Stimulated activated naive CD8-positive, alpha-beta T cell treated with anti-CD3 and anti-CD28 coated beads, Interleukin-15, Interleukin-2, amounts not matched to agents 100 U/mL and 50 U/mL, for 24 hours (primary cell): ENCODE data around the gene TMEM107.

Experiments
- ATAC-seq: fragments of 150-1000 bp; cut with Tn5 transposase; one replicate; pipeline ENCODE4 v1.10.0; 2021
- DNase-seq: peaks from one replicate; pipeline ENCODE4 v3.0.0; 2021

Gene TMEM107

DNA sequence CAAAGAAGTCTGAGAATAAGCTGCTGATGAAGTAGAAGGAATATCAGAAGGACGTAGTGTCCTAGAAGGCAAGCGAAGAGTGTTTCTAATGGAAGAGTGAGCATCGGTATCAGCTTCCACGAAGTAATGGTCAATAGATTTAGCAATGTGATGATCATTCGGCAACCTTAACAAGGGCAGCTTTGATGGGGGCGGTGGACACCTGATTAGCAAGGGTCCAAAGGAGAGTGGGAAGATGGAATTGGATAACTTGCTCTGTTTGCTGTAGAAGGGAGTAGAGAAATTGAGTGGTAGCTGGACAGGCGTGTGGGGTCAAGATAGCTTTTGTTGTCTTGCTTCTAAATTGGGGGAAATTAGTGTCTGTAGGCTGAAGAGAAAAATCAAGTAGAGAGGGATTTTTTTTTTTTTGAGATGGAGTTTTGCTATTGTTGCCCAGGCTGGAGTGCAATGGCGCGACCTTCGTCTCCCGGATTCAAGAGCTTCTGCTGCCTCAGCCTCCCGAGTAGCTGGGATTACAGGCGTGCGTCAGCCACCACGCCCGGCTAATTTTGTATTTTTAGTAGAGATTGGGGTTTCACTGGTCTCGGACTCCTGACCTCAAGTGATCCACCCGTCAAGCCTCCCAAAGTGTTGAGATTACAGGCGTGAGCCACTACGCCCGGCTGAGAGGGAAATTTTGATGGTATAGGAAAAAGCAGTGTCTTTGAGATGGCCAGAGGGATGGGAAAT lies 38.4 kb downstream of the TMEM107 start:
- DNase-seq (no peak), ATAC-seq (no peak)

DNA sequence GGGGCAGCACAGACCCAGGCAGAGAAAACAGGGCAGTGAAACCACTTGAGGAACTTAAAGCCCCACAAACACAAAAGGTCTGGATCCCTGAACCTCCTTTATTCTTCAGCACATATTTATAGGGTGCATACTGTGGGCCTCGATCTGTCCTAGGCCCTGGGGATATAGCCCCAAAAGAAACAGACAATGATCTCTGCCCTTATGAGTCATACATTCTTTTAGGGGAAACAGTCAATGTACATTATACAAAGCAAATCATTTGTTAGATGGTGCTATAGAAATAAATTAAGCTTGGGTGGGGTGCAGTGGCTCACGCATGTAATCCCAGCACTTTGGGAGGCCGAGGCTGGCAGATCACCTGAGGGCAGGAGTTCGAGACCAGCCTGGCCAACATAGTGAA lies 42.2 kb downstream of the TMEM107 start:
- ATAC-seq (no peak), DNase-seq (no peak)

DNA sequence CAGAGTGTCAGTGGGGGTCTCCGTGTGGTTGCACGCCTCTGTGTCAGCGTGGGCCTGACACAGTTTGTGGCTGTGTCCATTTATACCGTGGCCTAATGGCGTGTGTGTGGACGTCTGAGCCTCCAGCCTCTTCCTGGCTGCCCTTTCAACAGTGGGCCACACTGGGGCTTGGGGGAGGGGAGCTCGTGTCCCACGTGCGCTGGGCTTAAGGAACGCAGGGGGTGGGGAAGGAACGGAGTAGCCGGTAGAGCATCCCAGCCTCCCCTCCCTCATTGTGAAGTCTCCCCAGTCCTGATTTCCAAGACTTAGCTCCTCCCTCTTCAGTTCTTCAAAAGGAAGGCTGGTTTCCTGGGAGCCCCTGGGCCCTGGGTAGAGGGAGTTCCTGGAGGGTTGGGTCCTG lies 42.8 kb downstream of the TMEM107 start:
- ATAC-seq (no peak), DNase-seq (no peak)

DNA sequence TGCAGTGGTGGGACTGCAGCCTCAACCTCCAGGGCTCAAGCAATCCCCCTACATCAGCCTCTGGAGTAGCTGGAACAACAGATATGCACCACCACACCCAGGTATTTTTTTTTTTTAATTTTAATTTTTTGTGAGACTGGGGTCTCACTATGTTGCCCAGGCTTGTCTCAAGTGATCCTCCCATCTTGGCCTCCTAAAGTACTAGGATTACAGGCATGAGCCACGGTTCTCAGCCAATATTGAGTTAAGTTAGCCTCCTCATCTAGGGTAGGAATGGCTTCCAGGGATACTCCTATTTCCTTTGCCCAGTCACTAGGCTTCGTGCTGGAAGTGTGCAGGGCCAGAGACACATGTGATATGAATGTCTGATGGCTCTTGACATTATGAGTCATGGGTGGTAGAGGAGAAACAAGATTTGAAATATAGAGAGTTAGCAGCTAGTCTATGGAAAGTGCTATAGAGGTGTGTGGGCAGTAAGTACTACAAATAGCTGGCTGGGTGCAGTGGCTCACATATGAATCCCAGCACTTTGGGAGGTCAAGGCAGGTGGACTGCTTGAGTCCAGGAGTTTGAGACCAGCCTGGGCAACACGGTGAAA lies 44.2 kb downstream of the TMEM107 start:
- no peak for DNase-seq
- peak; percentile 76 for ATAC-seq

DNA sequence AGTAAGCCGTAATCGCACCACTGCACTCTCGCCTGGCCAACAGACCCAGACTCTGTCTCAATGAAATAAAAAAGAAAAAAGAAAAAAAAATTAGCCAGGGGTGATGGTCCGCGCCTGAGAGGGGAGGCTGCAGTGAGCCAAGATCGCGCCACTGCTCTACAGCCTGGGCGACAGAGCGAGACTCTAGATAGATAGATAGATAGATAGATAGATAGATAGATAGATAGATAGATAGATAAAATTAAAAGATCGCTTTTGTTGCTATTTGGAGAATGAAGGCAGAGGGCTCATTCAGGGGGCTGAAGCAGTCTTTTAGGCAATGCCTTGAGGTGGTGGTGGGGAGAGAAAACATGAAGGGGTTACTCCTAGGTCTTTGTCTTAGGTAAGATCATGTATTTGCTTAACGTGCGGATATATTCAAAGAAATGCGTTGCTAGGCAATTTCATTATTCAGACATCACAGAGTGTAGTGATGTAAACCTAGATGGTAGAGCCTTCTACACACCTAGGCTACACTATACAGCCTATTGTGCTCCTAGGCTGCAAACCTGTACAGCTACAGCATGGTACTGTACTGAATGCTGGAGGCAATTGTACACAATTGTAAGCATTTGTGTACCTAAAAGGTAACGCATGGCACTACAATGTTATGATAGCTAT lies 47.9 kb downstream of the TMEM107 start:
- no peak for ATAC-seq

DNA sequence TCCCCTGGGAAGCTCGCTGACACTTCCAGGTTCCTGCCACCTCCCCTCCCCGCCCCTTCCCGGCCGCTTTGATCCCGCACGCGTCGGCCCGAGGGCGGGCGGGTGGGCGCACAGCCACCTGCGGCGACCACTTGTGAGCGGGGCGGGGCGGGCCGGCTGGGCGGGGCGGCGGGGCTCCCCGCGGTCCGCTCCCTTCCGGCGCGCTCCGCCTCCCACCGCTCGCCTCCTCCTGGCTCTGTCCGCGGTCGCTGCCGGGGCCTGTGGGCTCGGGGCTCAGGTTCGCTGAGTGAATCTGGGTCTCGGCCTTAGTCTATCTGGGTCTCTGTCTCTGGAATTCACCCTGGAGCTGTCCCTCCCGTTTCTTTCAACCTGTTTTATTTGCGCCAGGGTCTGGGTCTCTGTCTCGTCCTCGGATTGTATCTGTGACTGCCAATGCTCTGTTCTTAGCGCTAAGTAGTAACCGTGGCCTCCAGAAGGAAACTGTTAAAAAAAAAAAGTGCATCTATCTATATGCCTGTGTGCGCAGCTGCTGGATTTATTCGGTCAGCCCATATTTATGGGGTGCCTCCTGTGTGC lies 49.6 kb downstream of the TMEM107 start:
- DNase-seq (peak; percentile 72), ATAC-seq (peak; percentile 32)

More for the DNA sequence above, 47.9 kb downstream of the TMEM107 start:
- DNase-seq: no peak

DNA sequence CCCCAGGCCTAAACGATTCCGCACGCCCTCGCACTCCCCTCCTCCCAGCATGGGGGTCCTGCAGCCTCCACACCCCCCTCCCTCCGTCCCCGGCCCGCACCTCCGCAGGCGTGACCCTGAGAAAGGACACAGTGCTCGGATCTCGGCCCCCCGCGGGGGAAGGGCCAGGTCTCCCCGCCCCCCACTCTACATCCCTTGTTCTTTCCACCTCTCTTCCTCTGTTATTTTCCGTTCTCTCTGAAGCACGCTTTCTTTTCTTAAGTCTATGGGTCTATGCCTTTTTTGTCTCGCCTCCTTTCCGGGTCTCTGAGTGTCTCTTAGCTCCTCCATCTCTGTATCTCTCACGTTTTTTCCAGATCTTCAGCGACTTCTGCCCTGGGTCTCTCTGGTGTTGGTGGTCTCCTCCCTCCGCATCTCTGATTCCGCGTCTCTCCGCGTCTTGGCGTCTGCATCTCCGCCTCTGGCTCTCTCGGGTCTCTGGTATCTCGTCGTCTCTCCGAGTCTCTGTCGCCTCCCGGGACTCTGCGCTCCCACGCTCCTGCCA lies 50.2 kb downstream of the TMEM107 start:
- ATAC-seq (no peak), DNase-seq (peak; percentile 38)

DNA sequence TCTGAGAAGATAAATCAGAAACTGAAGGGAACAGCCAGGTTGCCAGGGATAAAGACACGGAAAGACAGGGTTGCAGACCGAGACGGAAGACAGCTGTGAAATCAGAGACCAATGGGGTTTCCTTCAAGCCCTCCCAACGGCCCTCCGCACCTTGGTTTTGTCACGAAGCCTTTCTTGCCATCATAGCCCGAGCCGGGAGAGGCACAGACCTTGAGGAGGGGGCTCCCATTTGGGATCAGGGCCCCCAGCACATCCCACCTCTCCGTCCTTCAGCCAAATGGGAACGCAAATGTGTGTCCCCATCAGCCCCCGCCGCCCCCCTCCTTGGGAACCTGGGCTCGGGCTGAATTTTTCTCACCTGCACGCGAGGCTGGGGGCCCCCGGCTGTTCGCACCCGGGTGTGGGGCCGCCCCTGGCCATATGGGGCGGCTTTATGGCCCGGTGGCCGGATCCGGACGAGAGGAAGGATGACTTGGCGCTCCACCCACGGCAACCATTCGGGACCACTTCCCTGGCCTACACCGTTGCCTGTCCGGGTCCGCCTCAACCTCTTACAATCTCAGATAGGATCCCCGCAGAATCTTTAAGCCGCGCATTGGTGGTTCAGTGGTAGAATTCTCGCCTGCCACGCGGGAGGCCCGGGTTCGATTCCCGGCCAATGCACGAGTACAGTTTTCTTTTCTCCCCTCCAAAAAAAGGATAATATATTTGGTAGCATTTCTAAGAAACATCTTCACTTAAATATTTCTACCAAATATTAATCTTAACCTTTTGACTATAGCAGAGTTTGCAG lies 50.8 kb downstream of the TMEM107 start:
- ATAC-seq (peak; percentile 41), DNase-seq (peak; percentile 90)

DNA sequence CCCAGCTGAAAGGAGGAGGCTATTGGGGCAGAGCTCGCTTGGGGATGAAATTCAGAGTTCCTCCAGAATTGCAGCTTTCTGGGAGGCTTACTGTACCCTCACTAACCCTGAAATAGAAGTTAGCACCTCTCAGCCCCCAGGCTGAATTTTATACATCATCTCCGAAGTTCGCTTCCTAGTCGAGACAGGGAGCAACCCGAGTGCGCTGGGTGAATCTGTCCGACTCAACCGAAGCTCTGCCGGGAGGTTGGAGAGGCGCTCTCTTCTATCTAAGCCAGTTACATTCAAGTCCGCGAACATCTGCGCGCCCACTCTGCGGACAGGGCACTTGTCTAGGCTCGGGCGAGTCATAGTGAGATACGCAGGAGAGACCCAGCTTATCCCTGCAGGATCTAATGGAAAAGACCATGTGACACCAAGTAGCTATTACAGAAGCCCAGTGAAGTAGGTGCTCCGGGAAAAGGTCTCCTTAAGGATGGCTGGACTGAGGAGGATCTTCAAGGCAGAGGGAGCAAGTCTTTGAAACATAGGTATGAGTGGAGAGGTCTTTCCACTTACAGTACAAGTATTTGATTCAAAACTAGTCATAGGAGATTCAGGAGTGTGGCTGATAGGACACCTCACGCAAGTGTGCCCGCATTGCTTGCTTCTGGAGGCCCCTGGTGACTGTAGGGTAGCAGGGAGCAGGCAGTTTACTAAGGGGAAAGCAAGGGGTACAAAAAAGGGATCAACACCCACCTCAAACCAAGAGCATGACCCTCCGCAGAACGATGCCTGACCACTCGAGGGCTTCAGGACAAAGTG lies 51.6 kb downstream of the TMEM107 start:
- ATAC-seq: no peak
- DNase-seq: peak; percentile 39

DNA sequence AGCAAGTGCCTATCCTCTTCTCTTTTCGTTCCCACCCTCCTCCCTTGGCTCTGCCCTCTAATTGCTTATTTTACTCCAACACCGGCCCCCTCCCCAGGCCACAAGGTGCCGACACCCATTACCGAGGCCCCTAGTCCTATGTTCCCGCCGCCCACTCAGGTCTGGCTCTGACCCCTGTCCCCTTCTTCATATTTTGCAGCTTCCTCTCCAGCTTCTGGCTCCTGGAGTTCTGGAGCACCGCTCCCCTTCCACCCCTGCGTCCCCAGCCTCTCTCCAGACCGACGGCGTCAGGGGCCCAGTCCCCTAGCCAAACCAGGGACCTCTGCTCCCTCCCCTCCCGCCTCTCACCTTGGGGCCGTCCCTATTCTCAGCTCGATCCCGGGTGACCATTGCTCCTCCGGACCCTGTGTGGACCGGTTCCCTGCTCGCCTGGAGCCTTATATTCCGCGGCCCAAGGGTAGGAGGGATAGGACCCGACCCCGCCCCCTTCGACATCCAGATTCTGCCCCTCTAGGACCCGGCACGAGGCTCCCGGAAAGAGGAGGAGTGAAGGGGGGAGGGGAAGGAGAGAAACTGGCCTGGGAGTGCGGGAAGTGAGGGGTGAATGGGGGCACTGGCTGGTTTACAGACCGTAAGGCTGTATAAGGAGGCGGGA lies 52.4 kb downstream of the TMEM107 start, which contains the start of gene HES7:
HES7 (minus strand) TSS at position 412 of the 655 bp plus-strand sequence; CDS start at position 390, 22 bp downstream.
- ATAC-seq (no peak), DNase-seq (peak; percentile 30)

DNA sequence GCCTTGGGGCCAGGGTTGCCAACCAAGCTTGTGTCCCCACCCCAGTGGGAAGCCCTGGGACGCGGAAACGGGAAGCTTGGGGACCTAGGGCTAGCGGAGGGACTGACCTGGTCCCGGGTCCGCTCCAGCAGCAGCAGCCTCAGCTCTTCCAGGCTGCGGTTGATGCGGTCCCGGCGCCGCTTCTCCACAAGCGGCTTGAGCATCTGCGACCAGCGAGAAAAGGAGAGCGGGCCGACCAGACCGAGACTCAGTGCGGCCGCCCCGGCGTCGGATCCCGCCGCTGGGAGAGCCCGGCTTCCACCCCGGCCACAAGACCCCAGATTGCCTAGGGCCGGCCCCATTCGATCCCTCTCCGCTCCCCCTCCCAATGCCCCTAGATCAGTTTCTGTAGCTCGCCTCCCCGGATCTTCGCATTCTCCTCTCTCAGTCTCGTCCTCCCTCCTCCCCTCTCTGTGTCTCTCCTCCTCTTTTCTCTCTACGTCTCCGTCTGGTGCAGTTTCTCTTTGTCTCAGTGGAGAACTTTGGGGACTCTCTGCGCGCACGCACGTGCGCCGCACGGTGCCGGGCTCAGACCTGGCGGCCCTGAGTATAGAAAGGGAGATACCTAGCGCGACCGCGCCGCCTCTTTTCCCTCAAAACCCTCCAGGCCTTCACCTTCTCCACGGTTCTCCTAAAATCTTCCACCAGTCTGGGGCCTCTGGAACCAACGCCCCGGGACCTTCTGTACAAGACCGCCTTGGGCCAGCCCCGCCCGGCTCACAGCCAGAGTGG lies 53.1 kb downstream of the TMEM107 start:
- ATAC-seq: no peak
- peak; percentile 48 for DNase-seq
